ENCODE results near the gene PRDM13. TPM values are rescaled to one million over a fixed set of nuclear protein-coding genes. Genes with fewer than 3 reads are reported as not detected.

The PRDM13 gene
- total and polyA plus RNA-seq, 2 of the 13 experiments (the other 11 are each of a cell fraction or from before 2014, with no cell fraction given): not detected

DNA sequence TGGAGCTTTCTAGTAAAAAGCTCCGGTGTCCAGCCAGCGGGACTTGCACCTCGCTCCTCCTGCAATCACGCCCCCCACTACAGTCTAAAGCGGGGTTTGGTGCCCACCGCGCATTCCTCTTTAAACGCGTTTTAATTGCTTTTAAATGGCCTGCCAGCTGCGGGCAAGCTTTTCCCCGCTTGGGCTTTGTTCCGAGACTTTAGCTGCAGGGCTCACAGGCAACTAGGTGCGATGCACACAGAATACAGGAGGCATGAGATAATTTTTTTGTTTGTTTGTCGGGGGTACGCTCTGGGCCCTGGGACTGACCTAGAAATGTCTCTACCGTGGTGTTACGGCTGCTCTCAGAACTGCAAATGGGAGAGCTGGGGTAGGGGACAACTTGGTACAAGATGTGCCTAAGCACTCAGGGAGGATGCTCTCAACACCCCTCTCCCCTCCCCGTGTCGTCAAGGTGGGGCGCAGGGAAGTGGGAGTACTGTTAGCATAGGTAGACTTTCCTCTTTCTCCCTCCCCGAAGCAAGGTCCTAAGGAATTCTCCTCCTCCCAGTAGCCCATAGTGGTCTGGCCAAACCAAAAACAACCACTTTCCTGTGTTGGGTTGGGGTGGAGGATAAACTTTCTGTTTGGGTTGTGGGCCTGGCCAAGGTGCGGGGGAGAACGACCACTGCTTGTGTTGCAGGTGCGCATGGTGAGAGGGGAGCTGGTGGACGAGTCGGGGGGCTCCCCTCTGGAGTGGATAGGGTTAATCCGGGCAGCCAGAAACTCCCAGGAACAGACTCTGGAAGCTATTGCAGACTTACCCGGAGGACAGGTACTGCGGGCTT, 1.6 kb downstream of the PRDM13 start:
- DNase-seq (ENCODE audit: low spot score): no peak
- no peak overlapping the region for H3K9ac ChIP-seq (ENCODE audit: insufficient read depth, low read depth, low read length)
- FAIRE-seq: no peak
- intact Hi-C loops (cut with micrococcal nuclease; ENCODE audit: unreplicated experiment): no loop called here
- WGBS (ENCODE audit: low lambda C conversion rate): 5% methylated on average over 15 of the region's 29 CpGs
- no peak overlapping the region for H3K4me2 ChIP-seq (ENCODE audit: low read depth, low read length)
- CTCF ChIA-PET (ENCODE audit: low intra/inter-chr PET ratio, low total read pairs): no interaction called here
- POLR2A ChIA-PET: no interaction called here
- in situ Hi-C loops (cut with HindIII; ENCODE audit: extremely low pct_ligation_motif_present, low pct_unique_long_range_greater_than_20kb): no loop called here
- H3K4me3 ChIP-seq (replicated peaks in 1 of 3; ENCODE audit: insufficient read depth in 1 of 3, low read depth in 2 of 3, low read length in 3 of 3): no peak overlapping the region
- H3K27me3 ChIP-seq (ENCODE audit: control insufficient read depth in 1 of 2, insufficient read depth in 2 of 2, low read length in 2 of 2): peaks cover 16 to 69% of the 10 kb centered on the region in 2 experiments; a peak in 4 of 5 replicates
- BruUV-seq (replicated peaks): no TSS peak
- H3K9me3 ChIP-seq (ENCODE audit: low read length): no peaks in the 10 kb centered on the region
- H3K79me2 ChIP-seq (ENCODE audit: insufficient read depth, low read length): no peaks in the 10 kb centered on the region
- H3K27ac ChIP-seq (ENCODE audit: extremely low read length, insufficient read depth, low read length): no peak overlapping the region
- no peak for TF ChIP-seq SNRNP70 (IDR thresholded peaks at IDR 0.05; ENCODE audit: low read depth, low read length)
- TF ChIP-seq SKI (IDR thresholded peaks at IDR 0.05; ENCODE audit: partially characterized antibody): no peak
- no peak for TF ChIP-seq ZC3H13 (CRISPR knock-in tag; IDR thresholded peaks at IDR 0.05)
- TF ChIP-seq ZNF432 (CRISPR knock-in tag; IDR thresholded peaks at IDR 0.05; ENCODE audit: borderline replicate concordance): no peak
- no peak for TF ChIP-seq ELF3 (CRISPR knock-in tag; IDR thresholded peaks at IDR 0.05)
- TF ChIP-seq FIP1L1 (IDR thresholded peaks at IDR 0.05; ENCODE audit: borderline replicate concordance, insufficient read depth, low read depth, low read length): no peak
- no peak for TF ChIP-seq CEBPB (IDR thresholded peaks at IDR 0.05; ENCODE audit: borderline replicate concordance, low read depth, low read length)
- TF ChIP-seq ZNF160 (CRISPR knock-in tag; IDR thresholded peaks at IDR 0.05): no peak
- H2AFZ ChIP-seq (ENCODE audit: low read length): no peak overlapping the region
- peaks cover 20% of the 10 kb centered on the region for H3K4me1 ChIP-seq (ENCODE audit: insufficient read depth, low read length)
- H3K36me3 ChIP-seq (replicated peaks in 1 of 2; ENCODE audit: control insufficient read depth in 1 of 2, insufficient read depth in 2 of 2, low read length in 2 of 2): no peaks in the 10 kb centered on the region
- no peak for ATAC-seq
- H4K20me1 ChIP-seq (ENCODE audit: insufficient read depth, low read length): no peaks in the 10 kb centered on the region

Measured in HepG2 (cell line).